GM18508 (cell line): ENCODE measurements around the gene EBPL.
"Not testable (repeated sequence)": the region's sequence is repeated elsewhere in the genome, so short reads cannot be mapped to it uniquely, and the experiment has no call there.

ENCODE experiments used
- ATAC-seq: cut with Tn5 transposase; IDR thresholded peaks from one replicate; pipeline ENCODE4 v1.9.1; 2021; ENCODE audit warnings: moderate number of reproducible peaks; ENCODE audit not compliant: insufficient read depth, unreplicated experiment

Gene EBPL

GRCh38 chr13:49638030-49638743, 53.1 kb downstream of the EBPL start:
- no peak for ATAC-seq

GRCh38 chr13:49636705-49637104, 54.6 kb downstream of the EBPL start:
- ATAC-seq, result no peak

GRCh38 chr13:49635599-49636433, 55.5 kb downstream of the EBPL start:
- ATAC-seq, result peak; percentile 66

GRCh38 chr13:49633710-49634109, 57.6 kb downstream of the EBPL start:
- no peak for ATAC-seq

- no peak for ATAC-seq
Measured at GRCh38 chr13:49632156-49632555, 59.1 kb downstream of the EBPL start.

- ATAC-seq, result no peak
Measured at GRCh38 chr13:49630580-49630979, 60.7 kb downstream of the EBPL start.

GRCh38 chr13:49629947-49630346, 61.3 kb downstream of the EBPL start:
- no peak for ATAC-seq

GRCh38 chr13:49629196-49629938, 61.9 kb downstream of the EBPL start:
- ATAC-seq, result no peak

GRCh38 chr13:49627831-49628652, 63.2 kb downstream of the EBPL start, which contains the start of gene ARL11:
TSS of gene ARL11 (plus strand) at chr13:49628507. CDS start at chr13:49630448, 1,941 bp downstream.
- ATAC-seq, result no peak

GRCh38 chr13:49625392-49626079, 65.8 kb downstream of the EBPL start:
- no peak for ATAC-seq

GRCh38 chr13:49624229-49624628, 67.1 kb downstream of the EBPL start:
- ATAC-seq, result no peak

GRCh38 chr13:49622174-49622946, 68.9 kb downstream of the EBPL start:
- ATAC-seq, result no peak

GRCh38 chr13:49620170-49620621, 71.1 kb downstream of the EBPL start:
- peak; percentile 44 for ATAC-seq

GRCh38 chr13:49616676-49617065, 74.6 kb downstream of the EBPL start:
- ATAC-seq, result no peak

- ATAC-seq, result no peak
Measured at GRCh38 chr13:49615836-49616675, 75.2 kb downstream of the EBPL start.

GRCh38 chr13:49612042-49612441, 79.2 kb downstream of the EBPL start:
- not testable (repeated sequence) for ATAC-seq
